Stimulated activated CD8-positive, alpha-beta memory T cell treated with anti-CD3 and anti-CD28 coated beads, Interleukin-7, amount 100 ng/mL, for 24 hours (primary cell): Measurements from ENCODE around the gene PRDM16.

ENCODE experiments used
- DNase-seq: peaks from one replicate; pipeline ENCODE4 v3.0.0-alpha.2; 2020; ENCODE audit warnings: low read depth

The PRDM16 gene

GRCh38 chr1:3141129-3141528 lies 72.1 kb downstream of the PRDM16 start:
- no peak for DNase-seq

GRCh38 chr1:3141836-3142235 lies 72.8 kb downstream of the PRDM16 start:
- no peak for DNase-seq

DNA sequence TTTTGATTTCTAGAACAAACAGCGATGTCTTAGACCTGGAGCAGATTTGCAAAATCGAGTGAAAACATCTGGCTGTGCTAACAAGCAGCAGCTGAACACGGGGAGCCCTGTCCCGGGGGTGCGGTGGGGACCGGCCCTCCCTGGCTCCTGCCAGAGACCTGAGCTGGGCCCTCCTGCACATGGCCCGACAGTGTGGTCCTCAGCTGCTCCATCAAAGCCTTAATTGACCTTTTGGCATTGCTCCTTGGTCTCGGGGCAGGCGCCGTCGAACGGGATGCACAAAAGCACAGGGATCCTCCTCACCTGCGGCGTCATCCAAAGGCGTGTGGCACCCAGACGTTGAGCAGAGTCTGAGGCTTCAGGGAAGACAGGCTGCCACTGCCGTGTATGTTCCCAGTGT lies 73.2 kb downstream of the PRDM16 start:
- DNase-seq: no peak

- DNase-seq: no peak
Measured at GRCh38 chr1:3142751-3143150, 73.7 kb downstream of the PRDM16 start.

DNA sequence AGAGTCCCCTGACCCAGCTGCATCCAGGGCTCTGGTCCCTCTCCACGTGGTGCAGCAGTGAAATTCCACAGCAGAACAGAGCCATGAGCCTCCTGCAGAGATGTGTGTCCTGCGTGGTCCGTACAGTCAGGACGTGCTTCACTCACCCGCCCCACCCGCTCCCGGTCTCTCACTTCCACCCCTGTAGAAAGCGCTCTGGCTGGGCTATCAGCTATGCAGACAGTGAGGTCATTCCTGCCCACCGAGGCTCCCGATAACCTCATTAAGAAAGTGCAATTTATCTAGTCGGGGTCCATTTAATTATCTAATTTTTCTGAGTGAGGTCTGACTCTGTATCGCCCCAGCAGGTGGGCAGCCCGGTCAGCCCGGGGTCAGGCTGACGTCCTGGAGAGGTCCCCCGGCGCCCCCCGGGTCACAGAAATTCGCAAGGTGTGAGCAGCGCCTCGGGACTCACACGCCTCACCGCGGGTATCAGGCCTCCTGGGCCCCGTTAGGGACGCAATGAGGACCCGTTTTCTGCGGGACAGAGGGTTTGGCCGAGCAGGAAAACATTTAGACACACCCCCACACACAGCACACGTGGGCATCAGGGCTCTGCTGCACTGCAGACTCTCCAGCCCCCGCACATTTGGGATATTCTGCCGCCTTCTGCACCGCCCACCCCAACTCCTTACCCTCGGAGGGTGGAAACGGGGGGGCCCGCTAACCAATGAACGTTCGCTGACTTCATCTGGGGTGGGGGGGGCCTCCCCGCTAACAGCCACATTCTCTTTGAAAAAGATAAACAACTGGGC lies 76.7 kb downstream of the PRDM16 start:
- no peak for DNase-seq

DNA sequence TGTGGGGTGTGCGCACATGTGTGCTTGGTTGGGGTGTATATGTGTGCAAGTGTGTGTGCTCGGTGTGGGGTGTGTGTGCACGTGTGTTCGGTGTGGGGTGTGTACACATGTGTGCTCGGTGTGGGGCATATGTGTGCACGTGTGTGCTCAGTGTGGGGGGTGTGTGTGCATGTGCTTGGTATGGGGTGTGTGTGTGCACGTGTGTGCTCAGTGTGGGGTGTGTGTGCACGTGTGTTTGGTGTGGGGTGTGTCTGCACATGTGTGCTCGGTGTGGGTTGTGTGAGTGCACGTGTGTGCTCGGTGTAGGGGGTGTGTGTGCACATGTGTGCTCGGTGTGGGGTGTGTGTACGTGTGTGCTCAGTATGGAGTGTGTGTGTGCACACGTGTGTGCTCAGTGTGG lies 77.5 kb downstream of the PRDM16 start:
- no peak for DNase-seq

GRCh38 chr1:3146907-3147306 lies 77.9 kb downstream of the PRDM16 start:
- DNase-seq: no peak

- no peak for DNase-seq
Measured at GRCh38 chr1:3148171-3148570, 79.2 kb downstream of the PRDM16 start.

DNA sequence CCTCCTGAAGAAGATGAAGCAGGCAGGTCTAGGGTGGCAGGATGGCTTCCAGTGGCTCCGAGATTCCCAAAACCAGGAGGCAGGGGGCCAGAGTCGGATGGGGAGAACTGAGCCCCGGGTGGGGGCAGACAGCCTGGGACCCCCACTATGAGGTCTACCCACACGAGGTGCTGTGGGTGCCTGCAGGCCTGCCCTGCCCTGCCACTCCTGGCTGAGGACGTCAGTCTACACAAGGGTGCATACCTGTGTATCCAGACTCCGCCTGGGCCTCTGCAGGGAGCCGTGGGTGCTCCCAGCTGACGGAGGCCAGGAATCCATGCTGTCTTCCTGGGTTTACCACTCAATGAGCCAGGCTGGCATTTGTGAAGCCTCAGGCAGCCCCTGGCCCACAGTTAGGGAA lies 80.3 kb downstream of the PRDM16 start:
- no peak for DNase-seq

- DNase-seq: no peak
Measured at GRCh38 chr1:3151456-3151855, 82.5 kb downstream of the PRDM16 start.

DNA sequence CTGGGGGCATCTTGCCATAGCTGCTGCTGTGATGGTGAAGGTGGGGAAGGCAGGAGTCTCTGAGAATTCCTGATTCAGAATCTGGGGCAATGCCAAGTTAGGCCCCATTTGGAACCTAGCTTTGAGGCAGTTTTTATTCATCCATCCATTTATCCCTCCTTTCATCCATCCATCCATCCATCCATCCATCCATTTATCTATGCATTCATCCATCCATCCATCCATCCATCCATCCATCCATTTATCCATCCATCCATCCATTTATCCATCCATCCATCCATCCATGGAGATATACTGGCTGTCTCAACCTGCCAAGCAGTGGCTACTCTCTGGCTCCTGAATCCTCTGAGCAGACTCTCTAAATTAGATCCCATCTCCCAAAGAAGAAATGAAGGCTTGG lies 83.1 kb downstream of the PRDM16 start:
- DNase-seq: no peak

GRCh38 chr1:3153197-3153596 lies 84.2 kb downstream of the PRDM16 start:
- DNase-seq: no peak

GRCh38 chr1:3153902-3154795 lies 85.1 kb downstream of the PRDM16 start:
- no peak for DNase-seq

DNA sequence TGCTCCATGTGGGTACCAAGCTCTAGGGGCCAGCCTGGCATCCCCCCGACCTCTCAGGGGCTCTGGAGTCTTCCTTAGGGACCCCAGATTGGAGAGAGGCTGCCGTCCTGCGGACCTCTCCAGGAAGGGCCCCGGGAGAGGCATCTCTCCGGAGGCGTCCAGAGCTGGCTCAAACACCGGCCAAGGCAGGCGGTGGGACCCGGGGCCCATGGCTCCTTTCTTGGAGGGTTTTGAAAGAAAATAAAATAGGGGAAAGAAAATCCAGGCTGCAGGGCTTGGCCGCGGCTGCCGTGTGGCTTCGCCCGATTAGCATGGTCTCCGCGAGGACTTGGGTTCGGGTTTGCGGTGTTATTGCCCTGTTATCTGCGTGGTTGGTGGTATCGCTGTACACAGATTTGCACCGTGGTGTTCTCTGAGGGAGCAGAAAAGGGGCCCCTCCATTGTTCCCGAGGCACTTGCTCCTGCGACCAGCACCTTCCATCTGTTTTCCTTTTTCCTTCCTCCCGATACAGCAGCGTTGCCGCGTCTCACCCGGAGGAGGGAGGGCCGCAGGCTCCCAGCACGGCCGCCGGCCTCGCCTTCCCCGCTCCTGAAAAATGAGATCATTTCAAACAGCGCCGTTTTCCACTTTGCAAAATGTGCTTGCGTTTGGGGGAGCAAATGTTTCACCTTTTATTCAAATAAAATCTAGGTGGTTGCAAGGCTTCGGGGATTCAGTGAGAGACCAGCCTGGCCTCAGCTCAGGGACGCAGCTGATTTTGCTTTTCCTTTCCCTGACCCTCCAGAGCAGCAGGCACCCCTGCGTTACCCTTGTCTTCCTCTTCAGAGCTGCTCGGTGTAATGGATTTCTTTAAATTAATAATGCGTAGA lies 86.3 kb downstream of the PRDM16 start:
- no peak for DNase-seq

DNA sequence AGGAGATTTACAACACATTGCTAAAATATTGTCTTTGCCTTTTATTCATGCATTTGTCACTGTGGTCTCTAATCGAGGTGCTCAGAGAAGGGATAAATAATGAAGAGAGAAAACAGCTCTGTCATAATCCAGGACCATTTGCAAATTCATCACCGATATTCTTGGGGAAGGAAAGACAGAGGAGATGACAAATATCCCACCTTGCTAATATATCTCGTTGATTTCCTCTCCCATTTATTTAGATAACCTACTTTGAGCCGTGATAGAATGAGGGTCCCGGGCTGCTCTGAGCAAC lies 86.9 kb downstream of the PRDM16 start:
- no peak for DNase-seq

DNA sequence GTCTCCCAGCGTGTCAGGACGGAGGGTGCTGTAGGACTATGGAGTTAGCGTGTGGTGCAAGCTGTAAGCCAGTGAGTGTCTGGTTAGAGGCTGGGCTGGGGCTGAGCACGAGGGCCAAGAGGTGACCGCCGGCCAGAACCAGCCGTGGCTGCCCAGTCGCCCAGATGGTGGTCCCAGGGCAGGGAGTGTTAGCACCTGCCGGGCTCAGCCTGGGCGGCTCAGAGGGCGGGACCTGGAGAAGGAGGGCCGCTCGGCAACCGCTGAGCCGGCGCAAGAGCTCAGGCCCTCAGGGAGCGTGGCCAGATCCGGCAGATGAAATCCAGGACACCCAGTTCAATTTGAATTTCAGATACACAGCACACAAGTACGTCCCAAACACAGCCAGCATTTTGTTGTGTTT lies 87.9 kb downstream of the PRDM16 start:
- DNase-seq: no peak

DNA sequence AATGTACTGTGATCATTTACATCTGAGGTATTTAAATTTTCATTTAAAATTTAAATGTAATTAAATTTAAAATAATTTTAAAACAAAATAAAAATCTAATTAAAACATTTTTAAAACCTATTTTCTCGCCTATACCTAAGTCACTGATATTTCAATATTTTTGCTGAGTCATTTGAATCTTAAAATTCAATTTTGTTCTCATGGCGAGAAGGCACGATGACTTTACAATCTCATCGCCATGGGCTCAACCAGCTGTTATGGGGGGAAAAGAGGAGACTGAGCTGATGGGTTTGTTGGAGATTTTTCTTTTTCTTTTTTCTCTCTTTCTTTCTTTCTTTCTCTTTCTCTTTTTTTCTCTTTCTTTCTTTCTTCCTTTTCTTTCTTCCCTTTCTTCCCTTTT lies 89.3 kb downstream of the PRDM16 start:
- DNase-seq: no peak

- no peak for DNase-seq
Measured at GRCh38 chr1:3159121-3159520, 90.1 kb downstream of the PRDM16 start.

- no peak for DNase-seq
Measured at GRCh38 chr1:3159996-3160395, 91.0 kb downstream of the PRDM16 start.

- no peak for DNase-seq
Measured at GRCh38 chr1:3160647-3161145, 91.7 kb downstream of the PRDM16 start.

DNA sequence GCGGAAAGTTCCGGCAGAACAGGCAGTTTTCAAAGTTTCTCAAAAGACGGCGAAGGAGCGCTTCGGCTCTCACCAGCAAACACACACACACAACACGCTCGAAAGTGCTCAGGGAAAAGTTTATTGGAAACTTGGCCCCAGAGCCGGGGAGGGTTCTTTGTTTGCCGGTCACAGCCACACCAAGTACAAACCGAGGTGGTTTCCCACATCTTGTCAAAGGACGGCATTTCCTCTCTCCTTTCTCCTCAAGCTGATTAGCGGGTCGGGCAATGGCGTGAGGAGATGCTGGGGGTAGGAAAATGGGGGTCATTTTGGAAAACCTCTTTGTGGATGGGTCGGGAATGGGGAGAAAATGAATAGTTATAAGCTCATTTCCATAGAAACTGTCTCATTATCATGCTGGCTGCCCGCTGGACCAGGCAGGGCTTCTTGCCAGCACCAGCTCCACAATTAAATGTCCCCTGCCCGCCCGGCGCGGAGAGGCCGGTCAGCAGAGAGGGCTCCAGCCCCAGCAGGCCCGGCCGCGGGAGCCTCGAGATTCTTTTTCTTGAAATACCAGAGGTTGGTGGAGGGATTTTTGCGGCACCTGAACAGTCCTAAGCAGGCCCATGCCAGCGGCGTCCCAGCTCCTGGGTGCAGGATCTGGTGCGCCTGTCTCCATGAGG lies 92.3 kb downstream of the PRDM16 start:
- DNase-seq: no peak
